ENCODE data around the gene CAMTA1. TPM values are rescaled to one million over a fixed set of nuclear protein-coding genes. Genes with fewer than 3 reads are reported as not detected.
A peak's percentile ranks its signal among the peaks of the same experiment; 100 is the strongest.

CAMTA1 gene
- total RNA-seq, 1 experiment from 2014 or later, result 69.0 TPM

- DNase-seq (ENCODE audit: low read depth), result no peak
These were observed 963.9 kb downstream of the CAMTA1 start for GRCh38 chr1:7749126-7749525.

GRCh38 chr1:7751174-7751573 lies 965.9 kb downstream of the CAMTA1 start:
- DNase-seq (ENCODE audit: low read depth), result no peak

- DNase-seq (ENCODE audit: low read depth), result peak; percentile 71
These were observed 967.5 kb downstream of the CAMTA1 start for GRCh38 chr1:7752512-7753417.

- DNase-seq (ENCODE audit: low read depth), result no peak
These were observed 968.4 kb downstream of the CAMTA1 start for GRCh38 chr1:7753641-7754040.

- no peak for DNase-seq (ENCODE audit: low read depth)
These were observed 969.0 kb downstream of the CAMTA1 start for GRCh38 chr1:7754234-7754633.

GRCh38 chr1:7755448-7755847 lies 970.2 kb downstream of the CAMTA1 start:
- DNase-seq (ENCODE audit: low read depth), result peak; percentile 19

- DNase-seq (ENCODE audit: low read depth), result no peak
These were observed 975.0 kb downstream of the CAMTA1 start for GRCh38 chr1:7760245-7760644.

GRCh38 chr1:7761103-7761502 lies 975.8 kb downstream of the CAMTA1 start:
- no peak for DNase-seq (ENCODE audit: low read depth)

- DNase-seq (ENCODE audit: low read depth), result no peak
These were observed 981.9 kb downstream of the CAMTA1 start for GRCh38 chr1:7767176-7767575.

- DNase-seq (ENCODE audit: low read depth), result no peak
These were observed 983.3 kb downstream of the CAMTA1 start for GRCh38 chr1:7768583-7768982.

- DNase-seq (ENCODE audit: low read depth), result no peak
These were observed 984.6 kb downstream of the CAMTA1 start for GRCh38 chr1:7769673-7770412.

GRCh38 chr1:7770669-7770996 lies 985.4 kb downstream of the CAMTA1 start:
- DNase-seq (ENCODE audit: low read depth), result no peak

- DNase-seq (ENCODE audit: low read depth), result peak; percentile 75
These were observed 986.0 kb downstream of the CAMTA1 start, which contains the start of gene VAMP3 for GRCh38 chr1:7770997-7771822. Gene VAMP3, plus strand, starts transcription at chr1:7771296. Its CDS starts 88 bp downstream, at chr1:7771384.

GRCh38 chr1:7771823-7772299 lies 986.6 kb downstream of the CAMTA1 start:
- peak; percentile 6 for DNase-seq (ENCODE audit: low read depth)

- DNase-seq (ENCODE audit: low read depth), result no peak
These were observed 992.3 kb downstream of the CAMTA1 start for GRCh38 chr1:7777591-7777990.

- DNase-seq (ENCODE audit: low read depth), result no peak
These were observed 992.9 kb downstream of the CAMTA1 start for GRCh38 chr1:7778133-7778628.

GRCh38 chr1:7780976-7781375 lies 995.7 kb downstream of the CAMTA1 start:
- DNase-seq (ENCODE audit: low read depth), result no peak

GRCh38 chr1:7781501-7781900 lies 996.2 kb downstream of the CAMTA1 start:
- no peak for DNase-seq (ENCODE audit: low read depth)

- DNase-seq (ENCODE audit: low read depth), result no peak
These were observed 996.8 kb downstream of the CAMTA1 start for GRCh38 chr1:7781923-7782495.

GRCh38 chr1:7783178-7783711 lies 998.0 kb downstream of the CAMTA1 start:
- DNase-seq (ENCODE audit: low read depth), result peak; percentile 54

Measured in LHCN-M2 (cell line).